ENCODE measurements around the gene PLCB4. TPM values are rescaled to one million over a fixed set of nuclear protein-coding genes. Genes with fewer than 3 reads are reported as not detected.

Gene PLCB4
- total RNA-seq, 1 donor from 2014 or later: 19.9 TPM

- no peak for DNase-seq (ENCODE audit: low read depth)
- H3K4me3 ChIP-seq (ENCODE audit: low read depth, low read length): no peak overlapping the region
- no peak for TF ChIP-seq CTCF (IDR thresholded peaks at IDR 0.05; ENCODE audit: insufficient read depth, low read length, poor library complexity, severe bottlenecking)
- no peaks in the 10 kb centered on the region for H3K27me3 ChIP-seq (ENCODE audit: control insufficient read depth, insufficient read depth, low read length)
- no peaks in the 10 kb centered on the region for H3K36me3 ChIP-seq (ENCODE audit: control insufficient read depth, insufficient read depth, low read length)
Measured at GRCh38 chr20:9261781-9262180, 192.9 kb downstream of the PLCB4 start.

- Histone ChIP-seq H3K36me3 (ENCODE audit: control insufficient read depth, insufficient read depth, low read length) (no peaks in the 10 kb centered on the region), H3K4me3 (ENCODE audit: low read depth, low read length) (no peak overlapping the region), H3K27me3 (ENCODE audit: control insufficient read depth, insufficient read depth, low read length) (no peaks in the 10 kb centered on the region)
- no peak for TF ChIP-seq CTCF (IDR thresholded peaks at IDR 0.05; ENCODE audit: insufficient read depth, low read length, poor library complexity, severe bottlenecking)
- DNase-seq (ENCODE audit: low read depth): no peak
Measured at GRCh38 chr20:9262653-9263194, 193.8 kb downstream of the PLCB4 start.

GRCh38 chr20:9269280-9269971 lies 200.5 kb downstream of the PLCB4 start:
- no peak for DNase-seq (ENCODE audit: low read depth)
- no peaks in the 10 kb centered on the region for H3K27me3 ChIP-seq (ENCODE audit: control insufficient read depth, insufficient read depth, low read length)
- no peak overlapping the region for H3K4me3 ChIP-seq (ENCODE audit: low read depth, low read length)
- no peak for TF ChIP-seq CTCF (IDR thresholded peaks at IDR 0.05; ENCODE audit: insufficient read depth, low read length, poor library complexity, severe bottlenecking)
- H3K36me3 ChIP-seq (ENCODE audit: control insufficient read depth, insufficient read depth, low read length): no peaks in the 10 kb centered on the region

GRCh38 chr20:9270831-9271230 lies 201.9 kb downstream of the PLCB4 start:
- DNase-seq (ENCODE audit: low read depth): no peak
- TF ChIP-seq CTCF (IDR thresholded peaks at IDR 0.05; ENCODE audit: insufficient read depth, low read length, poor library complexity, severe bottlenecking): no peak
- Histone ChIP-seq H3K36me3 (ENCODE audit: control insufficient read depth, insufficient read depth, low read length) (no peaks in the 10 kb centered on the region), H3K4me3 (ENCODE audit: low read depth, low read length) (no peak overlapping the region), H3K27me3 (ENCODE audit: control insufficient read depth, insufficient read depth, low read length) (no peaks in the 10 kb centered on the region)

GRCh38 chr20:9276966-9277468 lies 208.1 kb downstream of the PLCB4 start:
- DNase-seq (ENCODE audit: low read depth): no peak
- no peak for TF ChIP-seq CTCF (IDR thresholded peaks at IDR 0.05; ENCODE audit: insufficient read depth, low read length, poor library complexity, severe bottlenecking)
- peaks cover 1% of the 10 kb centered on the region for H3K36me3 ChIP-seq (ENCODE audit: control insufficient read depth, insufficient read depth, low read length)
- no peaks in the 10 kb centered on the region for H3K27me3 ChIP-seq (ENCODE audit: control insufficient read depth, insufficient read depth, low read length)
- no peak overlapping the region for H3K4me3 ChIP-seq (ENCODE audit: low read depth, low read length)

Measured in kidney epithelial cell (primary cell).